ENCODE measurements around the gene SAMD15. TPM values are rescaled to one million over a fixed set of nuclear protein-coding genes. Genes with fewer than 3 reads are reported as not detected.
A peak's percentile ranks its signal among the peaks of the same experiment; 100 is the strongest.
"Not testable (repeated sequence)": the region's sequence is repeated elsewhere in the genome, so short reads cannot be mapped to it uniquely, and the experiment has no call there.

SAMD15 gene
- total RNA-seq, 1 experiment from 2014 or later, result 1.2 TPM

DNA sequence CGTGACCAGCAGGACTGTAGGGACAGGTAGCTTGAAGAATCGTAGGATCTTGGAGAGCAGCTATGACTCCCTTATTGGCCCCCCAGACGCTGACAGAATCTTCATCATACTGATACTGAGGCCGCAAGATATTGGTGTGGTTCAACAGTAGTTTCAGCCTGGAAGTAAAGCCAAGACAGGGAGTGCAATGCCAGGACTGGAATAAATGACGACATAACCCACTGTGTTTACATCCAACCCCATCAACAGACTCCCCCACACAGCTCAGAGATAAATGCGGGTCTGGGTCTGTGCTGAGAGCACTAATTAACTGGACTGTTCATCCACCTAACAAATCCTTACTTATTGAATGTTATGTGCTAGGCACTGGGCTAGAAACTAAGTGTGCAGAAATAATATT lies 29.5 kb downstream of the SAMD15 start:
- Histone ChIP-seq H3K79me2 (ENCODE audit: low read length) (no peaks in the 10 kb centered on the region), H3K27me3 (ENCODE audit: low read length) (no peaks in the 10 kb centered on the region), H3K4me3 (ENCODE audit: low read length) (no peak overlapping the region), H3F3A (ENCODE audit: low read length, unreplicated experiment) (no peaks in the 10 kb centered on the region), H3K9me3 (ENCODE audit: low read length) (no peaks in the 10 kb centered on the region), H3K4me1 (ENCODE audit: insufficient read depth, low read length) (peaks cover 7% of the 10 kb centered on the region), H3K4me2 (ENCODE audit: low read length) (no peak overlapping the region), H3K36me3 (ENCODE audit: low read depth, low read length) (no peaks in the 10 kb centered on the region), H3K27ac (ENCODE audit: low read length) (no peak overlapping the region), H2AFZ (ENCODE audit: low read length) (no peak overlapping the region), H4K20me1 (ENCODE audit: low read length) (no peaks in the 10 kb centered on the region), H3K9me2 (replicated peaks; ENCODE audit: low read length) (no peaks in the 10 kb centered on the region), H3K9ac (ENCODE audit: low read length) (no peak overlapping the region)
- no TSS peak for BruUV-seq (replicated peaks)
- TF ChIP-seq EZH2phosphoT487 (IDR thresholded peaks at IDR 0.05; ENCODE audit: borderline replicate concordance, low read length) (no peak), EZH2 (IDR thresholded peaks at IDR 0.05; ENCODE audit: low read length, unreplicated experiment) (no peak)
- TF ChIP-seq, protein P1, sequence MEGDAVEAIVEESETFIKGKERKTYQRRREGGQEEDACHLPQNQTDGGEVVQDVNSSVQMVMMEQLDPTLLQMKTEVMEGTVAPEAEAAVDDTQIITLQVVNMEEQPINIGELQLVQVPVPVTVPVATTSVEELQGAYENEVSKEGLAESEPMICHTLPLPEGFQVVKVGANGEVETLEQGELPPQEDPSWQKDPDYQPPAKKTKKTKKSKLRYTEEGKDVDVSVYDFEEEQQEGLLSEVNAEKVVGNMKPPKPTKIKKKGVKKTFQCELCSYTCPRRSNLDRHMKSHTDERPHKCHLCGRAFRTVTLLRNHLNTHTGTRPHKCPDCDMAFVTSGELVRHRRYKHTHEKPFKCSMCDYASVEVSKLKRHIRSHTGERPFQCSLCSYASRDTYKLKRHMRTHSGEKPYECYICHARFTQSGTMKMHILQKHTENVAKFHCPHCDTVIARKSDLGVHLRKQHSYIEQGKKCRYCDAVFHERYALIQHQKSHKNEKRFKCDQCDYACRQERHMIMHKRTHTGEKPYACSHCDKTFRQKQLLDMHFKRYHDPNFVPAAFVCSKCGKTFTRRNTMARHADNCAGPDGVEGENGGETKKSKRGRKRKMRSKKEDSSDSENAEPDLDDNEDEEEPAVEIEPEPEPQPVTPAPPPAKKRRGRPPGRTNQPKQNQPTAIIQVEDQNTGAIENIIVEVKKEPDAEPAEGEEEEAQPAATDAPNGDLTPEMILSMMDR (conservative IDR thresholded peaks at IDR 0.05; ENCODE audit: low read depth, low read length), result no peak
- DNase-seq, result no peak
- intact Hi-C loops (cut with micrococcal nuclease), result no loop called here
- no peak for ATAC-seq
- ChIA-PET CTCF (no interaction called here), POLR2A (ENCODE audit: unreplicated experiment) (no interaction called here)

DNA sequence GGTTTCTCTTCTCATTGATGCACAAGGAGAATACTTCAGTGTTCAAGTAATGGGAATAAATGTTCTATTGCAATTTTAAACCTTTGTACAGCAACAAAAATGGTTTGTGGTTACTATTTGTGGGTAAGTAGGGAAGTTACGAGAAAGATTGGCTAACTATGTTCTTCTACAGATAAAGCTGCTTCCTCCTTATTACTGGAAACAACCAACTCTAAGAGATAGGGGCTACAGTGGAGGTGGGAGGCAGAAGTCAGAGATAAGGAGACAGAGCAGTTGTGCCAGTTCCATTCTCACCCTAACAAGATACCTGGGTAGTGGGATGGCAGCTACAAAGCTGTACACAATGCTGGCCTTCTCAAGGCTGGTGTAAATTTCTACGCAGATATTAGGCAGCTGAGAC lies 30.0 kb downstream of the SAMD15 start:
- CTCF ChIA-PET, result interaction anchor here (0.7 kb wide), 1 partner anchor 26 kb away, joined by 3 read pairs; no protein-coding TSS in a partner anchor
- DNase-seq, result no peak
- no peak overlapping the region for H2AFZ ChIP-seq (ENCODE audit: low read length)

DNA sequence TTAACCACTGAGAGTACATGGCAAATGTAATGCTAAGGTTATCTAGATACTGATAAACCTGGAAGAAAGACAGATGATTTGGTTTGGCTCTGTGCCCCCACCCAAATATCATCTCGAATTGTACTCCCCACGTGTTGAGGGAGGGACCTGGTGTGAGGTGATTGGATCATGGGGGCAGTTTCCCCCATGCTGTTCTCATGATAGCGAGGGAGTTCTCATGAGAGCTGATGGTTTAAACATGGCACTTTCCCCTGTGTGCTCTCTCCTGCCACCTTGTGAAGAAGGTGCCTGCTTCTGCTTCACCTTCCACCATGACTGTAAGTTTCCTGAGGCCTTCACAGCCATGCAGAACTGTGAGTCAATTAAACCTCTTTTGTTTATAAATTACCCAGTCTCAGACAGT lies 32.0 kb downstream of the SAMD15 start:
- no peak overlapping the region for H2AFZ ChIP-seq (ENCODE audit: low read length)
- BruUV-seq (replicated peaks), result no TSS peak
- peak; percentile 64 for ATAC-seq
- no peaks in the 10 kb centered on the region for H3K36me3 ChIP-seq (ENCODE audit: low read depth, low read length)
- ChIA-PET CTCF (no interaction called here), POLR2A (ENCODE audit: unreplicated experiment) (no interaction called here)
- no peaks in the 10 kb centered on the region for H3K9me3 ChIP-seq (ENCODE audit: low read length)
- no peaks in the 10 kb centered on the region for H3F3A ChIP-seq (ENCODE audit: low read length, unreplicated experiment)
- peak; percentile 41 for DNase-seq
- H3K27me3 ChIP-seq (ENCODE audit: low read length), result no peaks in the 10 kb centered on the region
- H3K4me2 ChIP-seq (ENCODE audit: low read length), result no peak overlapping the region
- no peak overlapping the region for H3K9ac ChIP-seq (ENCODE audit: low read length)
- no peak for TF ChIP-seq EZH2 (IDR thresholded peaks at IDR 0.05; ENCODE audit: low read length, unreplicated experiment)
- TF ChIP-seq, protein P1 (conservative IDR thresholded peaks at IDR 0.05; ENCODE audit: low read depth, low read length), result peak; percentile 54
- no peak for TF ChIP-seq EZH2phosphoT487 (IDR thresholded peaks at IDR 0.05; ENCODE audit: borderline replicate concordance, low read length)
- H4K20me1 ChIP-seq (ENCODE audit: low read length), result no peaks in the 10 kb centered on the region
- H3K4me3 ChIP-seq (ENCODE audit: low read length), result no peak overlapping the region
- H3K27ac ChIP-seq (ENCODE audit: low read length), result no peak overlapping the region
- H3K9me2 ChIP-seq (replicated peaks; ENCODE audit: low read length), result no peaks in the 10 kb centered on the region
- peaks cover 7% of the 10 kb centered on the region for H3K4me1 ChIP-seq (ENCODE audit: insufficient read depth, low read length)
- H3K79me2 ChIP-seq (ENCODE audit: low read length), result no peaks in the 10 kb centered on the region
- intact Hi-C loops (cut with micrococcal nuclease), result no loop called here

More for the DNA sequence above, 30.0 kb downstream of the SAMD15 start:
- Histone ChIP-seq H3K79me2 (ENCODE audit: low read length) (no peaks in the 10 kb centered on the region), H3K4me2 (ENCODE audit: low read length) (no peak overlapping the region), H3K4me3 (ENCODE audit: low read length) (no peak overlapping the region), H4K20me1 (ENCODE audit: low read length) (no peaks in the 10 kb centered on the region), H3K9ac (ENCODE audit: low read length) (no peak overlapping the region), H3K36me3 (ENCODE audit: low read depth, low read length) (no peaks in the 10 kb centered on the region), H3K27me3 (ENCODE audit: low read length) (no peaks in the 10 kb centered on the region), H3K4me1 (ENCODE audit: insufficient read depth, low read length) (peaks cover 7% of the 10 kb centered on the region), H3K9me2 (replicated peaks; ENCODE audit: low read length) (no peaks in the 10 kb centered on the region), H3K27ac (ENCODE audit: low read length) (no peak overlapping the region), H3F3A (ENCODE audit: low read length, unreplicated experiment) (no peaks in the 10 kb centered on the region), H3K9me3 (ENCODE audit: low read length) (no peaks in the 10 kb centered on the region)
- TF ChIP-seq EZH2phosphoT487 (IDR thresholded peaks at IDR 0.05; ENCODE audit: borderline replicate concordance, low read length) (no peak), EZH2 (IDR thresholded peaks at IDR 0.05; ENCODE audit: low read length, unreplicated experiment) (no peak)
- TF ChIP-seq, protein P1 (conservative IDR thresholded peaks at IDR 0.05; ENCODE audit: low read depth, low read length), result no peak
- no TSS peak for BruUV-seq (replicated peaks)
- no peak for ATAC-seq
- intact Hi-C loops (cut with micrococcal nuclease), result no loop called here
- POLR2A ChIA-PET (ENCODE audit: unreplicated experiment), result no interaction called here

DNA sequence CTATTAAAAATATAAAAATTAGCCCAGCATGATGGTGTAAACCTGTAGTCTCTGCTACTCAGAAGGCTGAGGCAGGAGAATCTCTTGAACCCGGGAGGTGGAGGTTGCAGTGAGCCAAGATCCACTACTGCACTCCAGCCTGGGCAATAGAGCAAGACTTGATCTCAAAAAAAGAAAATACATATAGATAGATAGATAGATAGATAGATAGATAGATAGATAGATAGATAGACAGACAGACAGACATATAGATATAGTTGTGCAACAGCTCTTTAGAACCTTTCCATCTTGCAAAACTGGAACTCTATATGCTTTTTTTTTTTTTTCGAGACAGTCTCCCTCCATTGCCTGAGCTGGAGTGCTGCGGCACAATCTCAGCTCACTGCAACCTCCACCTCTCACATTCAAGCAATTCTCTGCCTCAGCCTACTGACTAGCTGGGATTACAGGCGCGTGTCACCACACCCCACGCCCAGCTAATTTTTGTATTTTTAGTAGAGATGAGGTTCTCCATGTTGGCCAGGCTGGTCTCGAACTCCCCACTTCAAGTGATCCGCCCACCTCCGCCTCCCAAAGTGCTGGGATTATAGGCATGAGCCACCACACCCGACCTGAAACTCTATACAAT lies 38.3 kb downstream of the SAMD15 start:
- H3K9me2 ChIP-seq (replicated peaks; ENCODE audit: low read length); H2AFZ ChIP-seq (ENCODE audit: low read length); H3K4me1 ChIP-seq (ENCODE audit: insufficient read depth, low read length); H3K79me2 ChIP-seq (ENCODE audit: low read length); H3K9ac ChIP-seq (ENCODE audit: low read length); ATAC-seq; H3F3A ChIP-seq (ENCODE audit: low read length, unreplicated experiment); H3K27me3 ChIP-seq (ENCODE audit: low read length); H3K27ac ChIP-seq (ENCODE audit: low read length); H3K4me2 ChIP-seq (ENCODE audit: low read length); H4K20me1 ChIP-seq (ENCODE audit: low read length); H3K9me3 ChIP-seq (ENCODE audit: low read length); DNase-seq; intact Hi-C loops (cut with micrococcal nuclease); BruUV-seq (replicated peaks); H3K36me3 ChIP-seq (ENCODE audit: low read depth, low read length); H3K4me3 ChIP-seq (ENCODE audit: low read length): not testable (repeated sequence)
- CTCF ChIA-PET, result interaction anchor here (0.6 kb wide), 2 partner anchors 99 to 232 kb away, joined by 3 to 5 read pairs; no protein-coding TSS in a partner anchor
- POLR2A ChIA-PET (ENCODE audit: unreplicated experiment), result interaction anchor here (0.7 kb wide), 1 partner anchor 136 kb away, joined by 4 read pairs; no protein-coding TSS in a partner anchor
